ENCODE measurements around the gene WDSUB1. TPM values are rescaled to one million over a fixed set of nuclear protein-coding genes. Genes with fewer than 3 reads are reported as not detected.
A peak's percentile ranks its signal among the peaks of the same experiment; 100 is the strongest.

WDSUB1 gene
- total and polyA plus RNA-seq, 2 donors (not counting 3 experiments of a cell fraction or from before 2014, with no cell fraction given) = 4.0 to 4.8 TPM

GRCh38 chr2:159226059-159226461 is 60.4 kb downstream of the WDSUB1 start:
- Histone ChIP-seq H3K4me3 (replicated peaks in 1 of 3; ENCODE audit: insufficient read depth in 1 of 3, low read depth in 1 of 3, low read length in 3 of 3) (no peak overlapping the region), H3K27ac (ENCODE audit: insufficient read depth, low read depth, low read length) (peak overlapping the region; percentile 78), H3K36me3 (ENCODE audit: control insufficient read depth in 2 of 2, extremely low read depth in 1 of 2, insufficient read depth in 2 of 2, low read length in 2 of 2) (peaks cover 38 to 55% of the 10 kb centered on the region in 2 experiments), H3K4me1 (ENCODE audit: control insufficient read depth, extremely low read depth, insufficient read depth, low read length) (peaks cover 27% of the 10 kb centered on the region), H4K20me1 (replicated peaks; ENCODE audit: control insufficient read depth, extremely low read depth, insufficient read depth, low read length) (no peaks in the 10 kb centered on the region), H3K9me1 (replicated peaks; ENCODE audit: control insufficient read depth, extremely low read depth, insufficient read depth, low read length) (no peaks in the 10 kb centered on the region), H3K27me3 (ENCODE audit: control insufficient read depth in 2 of 2, insufficient read depth in 2 of 2, low read length in 2 of 2) (no peaks in the 10 kb centered on the region), H3K4me2 (ENCODE audit: insufficient read depth, low read length) (no peak overlapping the region), H3K9me3 (replicated peaks; ENCODE audit: control insufficient read depth, insufficient read depth, low read length) (no peaks in the 10 kb centered on the region), H3K79me2 (ENCODE audit: control insufficient read depth, insufficient read depth, low read length) (no peaks in the 10 kb centered on the region), H3K9ac (replicated peaks; ENCODE audit: extremely low read depth, insufficient read depth, low read length) (peak overlapping the region; percentile 20), H2AFZ (ENCODE audit: low read depth, low read length) (no peak overlapping the region)
- intact Hi-C loops (cut with micrococcal nuclease) (loop anchor here (1.0 kb wide), 2 partner anchors 60 to 486 kb away; partner anchors contain the start of genes MARCHF7 and WDSUB1), dilution Hi-C loops (cut with MboI; ENCODE audit: extremely low pct_ligation_motif_present, low sequenced_read_pairs) (no loop called here)
- no TSS peak for BruUV-seq (replicated peaks)
- ChIA-PET POLR2A (interaction anchor here (0.7 to 1.1 kb wide), 2 partner anchors 486 to 851 kb away, joined by 3 to 4 read pairs; partner anchors contain the start of gene MARCHF7), CTCF (interaction anchor here (1.1 kb wide), 1 partner anchor 714 kb away, joined by 3 read pairs; no protein-coding TSS in a partner anchor)
- TF ChIP-seq FOS (IDR thresholded peaks at IDR 0.05; ENCODE audit: borderline replicate concordance, insufficient read depth, low read length) (peak; percentile 63), POLR2A (IDR thresholded peaks at IDR 0.05; ENCODE audit: low read depth, low read length) (no peak), GATA2 (IDR thresholded peaks at IDR 0.05; ENCODE audit: insufficient read depth, insufficient read length, low read depth, low read length) (no peak), MYC (IDR thresholded peaks at IDR 0.05; ENCODE audit: low read depth, low read length) (peak; percentile 20), EZH2 (IDR thresholded peaks at IDR 0.05; ENCODE audit: borderline replicate concordance, low read depth, low read length, severe bottlenecking) (no peak), CTCF (IDR thresholded peaks at IDR 0.05; ENCODE audit: extremely low read depth in 1 of 2, insufficient read depth in 1 of 2, low read depth in 1 of 2, low read length in 2 of 2) (no peak), JUN (IDR thresholded peaks at IDR 0.05; ENCODE audit: borderline replicate concordance, insufficient read depth, insufficient read length, low read depth) (peak; percentile 49), MAX (IDR thresholded peaks at IDR 0.05; ENCODE audit: insufficient read depth, insufficient read length) (no peak), POLR2AphosphoS5 (IDR thresholded peaks at IDR 0.05; ENCODE audit: insufficient read depth, low read depth, low read length) (peak; percentile 37)
- peak; percentile 94 for FAIRE-seq
- peak; percentile 57 for DNase-seq (ENCODE audit: low read depth, low spot score)
